NCI-H146 treated with DMSO at 0.1 percent for 48 hours (cell line): ENCODE data around the gene B4GALNT1.
A peak's percentile ranks its signal among the peaks of the same experiment; 100 is the strongest.
"Not testable (repeated sequence)": the region's sequence is repeated elsewhere in the genome, so short reads cannot be mapped to it uniquely, and the experiment has no call there.

Experiments
- DNase-seq: peaks from one replicate; lab custom pipeline; 2025; ENCODE audit not compliant: unreplicated experiment; lab: John Stamatoyannopoulos, UW

The B4GALNT1 gene

GRCh38 chr12:57632958-57633840 is at the start of gene B4GALNT1:
Gene B4GALNT1 (minus strand): TSS chr12:57633201. CDS start chr12:57632132, 1,069 bp downstream.
- peak; percentile 71 for DNase-seq

GRCh38 chr12:57679697-57680096 is 46.7 kb upstream of the B4GALNT1 start:
- no peak for DNase-seq

- DNase-seq: not testable (repeated sequence)
Measured at GRCh38 chr12:57677947-57678346, 44.9 kb upstream of the B4GALNT1 start.

- DNase-seq: no peak
Measured at GRCh38 chr12:57674691-57675090, 41.7 kb upstream of the B4GALNT1 start.

GRCh38 chr12:57672801-57673200 is 39.8 kb upstream of the B4GALNT1 start:
- DNase-seq: no peak

- not testable (repeated sequence) for DNase-seq
Measured at GRCh38 chr12:57671811-57672210, 38.8 kb upstream of the B4GALNT1 start.

GRCh38 chr12:57669691-57670090 is 36.7 kb upstream of the B4GALNT1 start:
- not testable (repeated sequence) for DNase-seq

GRCh38 chr12:57666897-57667296 is 33.9 kb upstream of the B4GALNT1 start:
- DNase-seq: no peak

GRCh38 chr12:57665066-57665820 is 32.2 kb upstream of the B4GALNT1 start:
- not testable (repeated sequence) for DNase-seq

- no peak for DNase-seq
Measured at GRCh38 chr12:57661376-57661775, 28.4 kb upstream of the B4GALNT1 start.

- DNase-seq: no peak
Measured at GRCh38 chr12:57658890-57659289, 25.9 kb upstream of the B4GALNT1 start.

- no peak for DNase-seq
Measured at GRCh38 chr12:57657744-57658143, 24.7 kb upstream of the B4GALNT1 start.

- not testable (repeated sequence) for DNase-seq
Measured at GRCh38 chr12:57656408-57656807, 23.4 kb upstream of the B4GALNT1 start.

GRCh38 chr12:57655541-57656240 is 22.7 kb upstream of the B4GALNT1 start:
- no peak for DNase-seq

GRCh38 chr12:57654042-57654441 is 21.0 kb upstream of the B4GALNT1 start:
- DNase-seq: no peak

GRCh38 chr12:57646659-57647049 is 13.7 kb upstream of the B4GALNT1 start:
- DNase-seq: not testable (repeated sequence)

GRCh38 chr12:57645990-57646658 is 13.1 kb upstream of the B4GALNT1 start:
- not testable (repeated sequence) for DNase-seq

- peak; percentile 2 for DNase-seq
Measured at GRCh38 chr12:57641699-57642442, 8.9 kb upstream of the B4GALNT1 start.

GRCh38 chr12:57640175-57641042 is 7.4 kb upstream of the B4GALNT1 start:
- DNase-seq: no peak
